Measurements from ENCODE around the gene TRPV4. TPM values are rescaled to one million over a fixed set of nuclear protein-coding genes. Genes with fewer than 3 reads are reported as not detected.

The TRPV4 gene
- total RNA-seq, 1 donor from 2014 or later: 0.33 TPM

GRCh38 chr12:109824731-109825130 is 8.5 kb downstream of the TRPV4 start:
- intact Hi-C loops (cut with micrococcal nuclease): no loop called here
- Histone ChIP-seq H3K36me3 (no peaks in the 10 kb centered on the region), H3K27ac (replicated peaks) (no peak overlapping the region), H3K27me3 (ENCODE audit: low read depth) (peaks cover 11% of the 10 kb centered on the region), H3K9me3 (replicated peaks) (no peaks in the 10 kb centered on the region), H3K4me1 (peaks cover 3% of the 10 kb centered on the region), H3K4me3 (no peak overlapping the region)
- TF ChIP-seq CTCF (IDR thresholded peaks at IDR 0.05; ENCODE audit: borderline replicate concordance): no peak
- no peak for DNase-seq

- peaks cover 3% of the 10 kb centered on the region for H3K4me1 ChIP-seq
- no peak for DNase-seq
- no peaks in the 10 kb centered on the region for H3K36me3 ChIP-seq
- H3K9me3 ChIP-seq (replicated peaks): no peaks in the 10 kb centered on the region
- H3K27me3 ChIP-seq (ENCODE audit: low read depth): peaks cover 8% of the 10 kb centered on the region
- no peak for TF ChIP-seq CTCF (IDR thresholded peaks at IDR 0.05; ENCODE audit: borderline replicate concordance)
- no peak overlapping the region for H3K27ac ChIP-seq (replicated peaks)
- no peak overlapping the region for H3K4me3 ChIP-seq
- intact Hi-C loops (cut with micrococcal nuclease): no loop called here
Observed at GRCh38 chr12:109822951-109823411, 10.2 kb downstream of the TRPV4 start.

- intact Hi-C loops (cut with micrococcal nuclease): no loop called here
- DNase-seq: no peak
- peaks cover 3% of the 10 kb centered on the region for H3K4me1 ChIP-seq
- no peak overlapping the region for H3K4me3 ChIP-seq
- no peak for TF ChIP-seq CTCF (IDR thresholded peaks at IDR 0.05; ENCODE audit: borderline replicate concordance)
- peaks cover 13% of the 10 kb centered on the region for H3K27me3 ChIP-seq (ENCODE audit: low read depth)
- H3K36me3 ChIP-seq: no peaks in the 10 kb centered on the region
- H3K27ac ChIP-seq (replicated peaks): no peak overlapping the region
- no peaks in the 10 kb centered on the region for H3K9me3 ChIP-seq (replicated peaks)
Observed at GRCh38 chr12:109822416-109822815, 10.8 kb downstream of the TRPV4 start.

GRCh38 chr12:109821968-109822367 is 11.2 kb downstream of the TRPV4 start:
- Histone ChIP-seq H3K9me3 (replicated peaks) (no peaks in the 10 kb centered on the region), H3K4me3 (no peak overlapping the region), H3K36me3 (no peaks in the 10 kb centered on the region), H3K27me3 (ENCODE audit: low read depth) (peaks cover 18% of the 10 kb centered on the region), H3K27ac (replicated peaks) (no peak overlapping the region), H3K4me1 (peaks cover 3% of the 10 kb centered on the region)
- no peak for DNase-seq
- no peak for TF ChIP-seq CTCF (IDR thresholded peaks at IDR 0.05; ENCODE audit: borderline replicate concordance)
- intact Hi-C loops (cut with micrococcal nuclease): no loop called here

GRCh38 chr12:109820816-109821381 is 12.3 kb downstream of the TRPV4 start:
- intact Hi-C loops (cut with micrococcal nuclease): no loop called here
- Histone ChIP-seq H3K36me3 (no peaks in the 10 kb centered on the region), H3K27me3 (ENCODE audit: low read depth) (peaks cover 26% of the 10 kb centered on the region), H3K4me1 (peaks cover 3% of the 10 kb centered on the region), H3K27ac (replicated peaks) (no peak overlapping the region), H3K9me3 (replicated peaks) (no peaks in the 10 kb centered on the region), H3K4me3 (no peak overlapping the region)
- DNase-seq: no peak
- TF ChIP-seq CTCF (IDR thresholded peaks at IDR 0.05; ENCODE audit: borderline replicate concordance): no peak
